Peyer's patch (tissue), 4 donors: ENCODE measurements around the gene NECAB2.

Experiments
- CTCF ChIP-seq, 6 experiments: fragments of 450-650 bp in 4 of 6; fragments of 200-600 bp in 2 of 6; sonication (generic) in 1 of 6; IDR thresholded peaks; one replicate each; pipeline ENCODE4 v1.5.1; 2017 to 2019; ENCODE audit warnings: antibody characterized with exemption in 6 of 6, mild to moderate bottlenecking in 3 of 6, moderate library complexity in 1 of 6
- POLR2A ChIP-seq, 2 donors: fragments of 450-650 bp; IDR thresholded peaks; one replicate each; pipeline ENCODE4 v1.5.1; 2017; ENCODE audit warnings: antibody characterized with exemption in 2 of 2, mild to moderate bottlenecking in 2 of 2, moderate library complexity in 2 of 2

- TF ChIP-seq CTCF (IDR thresholded peaks at IDR 0.05) = no peak
- TF ChIP-seq POLR2A (IDR thresholded peaks at IDR 0.05) = no peak
Measured at GRCh38 chr16:83946154-83946780, 21.8 kb upstream of the NECAB2 start.
